Panc1 (cell line): ENCODE data around the gene MCM7. TPM values are rescaled to one million over a fixed set of nuclear protein-coding genes. Genes with fewer than 3 reads are reported as not detected.
A peak's percentile ranks its signal among the peaks of the same experiment; 100 is the strongest.

ENCODE experiments used
- ATAC-seq: fragments of 200-7000 bp; cut with Tn5 transposase; 2 replicates; pipeline ENCODE4 v1.9.1; 2020; ENCODE audit warnings: mild to moderate bottlenecking, moderate library complexity
- BruUV-seq: library from RNA; stranded (reverse); fragments of 400-500 nt; replicated peaks from 2 replicates; lab custom pipeline; 2021; lab: Mats Ljungman, UMichigan
- CTCF ChIA-PET: fragments of 300-600 bp; sonication (Branson Sonifier 250); formaldehyde crosslinking; loops from one replicate; lab custom pipeline; 2022; ENCODE audit warnings: antibody characterized with exemption; lab: Charles Lee
- POLR2A ChIA-PET: fragments of 300-600 bp; sonication (Branson Sonifier 250); formaldehyde crosslinking; loops from one replicate; lab custom pipeline; 2022; ENCODE audit warnings: antibody characterized with exemption; lab: Charles Lee
- DNase-seq: peaks from one replicate; pipeline ENCODE4 v3.0.0-alpha.2; 2010; ENCODE audit warnings: low read depth, low spot score
- H3K27ac ChIP-seq: 2 replicates; pipeline ENCODE4 v1.5.1; 2011; ENCODE audit warnings: mild to moderate bottlenecking, low read length, inconsistent platforms
- H3K27me3 ChIP-seq: fragments of 200-500 bp; sonication (Bioruptor generic); 2 replicates; pipeline ENCODE4 v1.6.0; 2014; ENCODE audit warnings: low read length, inconsistent platforms; ENCODE audit not compliant: control insufficient read depth, insufficient read depth
- H3K36me3 ChIP-seq: fragments of 200-500 bp; sonication (Bioruptor generic); 2 replicates; pipeline ENCODE4 v1.5.1; 2014; ENCODE audit warnings: inconsistent platforms, mild to moderate bottlenecking, low read length, moderate library complexity; ENCODE audit not compliant: control insufficient read depth, insufficient read depth
- H3K4me1 ChIP-seq: 2 replicates; pipeline ENCODE4 v1.5.1; 2011; ENCODE audit warnings: inconsistent platforms, mild to moderate bottlenecking, low read length, moderate library complexity; ENCODE audit not compliant: control insufficient read depth, insufficient read depth
- H3K4me3 ChIP-seq, 2 experiments: 2 replicates each; pipeline ENCODE4 v1.5.1; 2011 to 2012; ENCODE audit warnings: low read depth in 2 of 2, low read length in 2 of 2, mild to moderate bottlenecking in 2 of 2, inconsistent platforms in 1 of 2, moderate library complexity in 1 of 2
- H3K9me3 ChIP-seq: fragments of 200-500 bp; sonication (Bioruptor generic); 2 replicates; pipeline ENCODE4 v1.5.1; 2014; ENCODE audit warnings: low read depth, mild to moderate bottlenecking, inconsistent platforms, low read length, moderate library complexity; ENCODE audit not compliant: control insufficient read depth, insufficient read depth
- POLR2AphosphoS5 ChIP-seq: IDR thresholded peaks from 2 replicates; pipeline ENCODE4 v1.6.1; 2012; ENCODE audit warnings: mild to moderate bottlenecking, low read depth, low read length, moderate library complexity
- SIN3A ChIP-seq: IDR thresholded peaks from 2 replicates; pipeline ENCODE4 v1.6.1; 2012; ENCODE audit warnings: low read depth, mild to moderate bottlenecking, low read length, moderate library complexity, borderline replicate concordance; ENCODE audit not compliant: insufficient read depth
- TCF7L2 ChIP-seq: IDR thresholded peaks from 2 replicates; pipeline ENCODE4 v1.6.1; 2011; ENCODE audit warnings: mild to moderate bottlenecking, low read depth, low read length, inconsistent platforms
- in situ Hi-C: cut with HindIII; loops from 2 replicates; pipeline ENCODE4 v1.10.0; 2016; ENCODE audit warnings: low sequenced_read_pairs, low pct_unique_long_range_greater_than_20kb
- intact Hi-C: fragments of 100-400 bp; cut with micrococcal nuclease; formaldehyde crosslinking; loops from one replicate; pipeline ENCODE4 v1.10.0; 2022; ENCODE audit not compliant: unreplicated experiment
- total RNA-seq: library from RNA; stranded (reverse); gene quantifications from one replicate; pipeline ENCODE4 v1.2.1, GENCODE V29; 2021; ENCODE audit not compliant: unreplicated experiment
- TF ChIP-seq, protein P1 (sequence below): fragments of 450-650 bp; IDR thresholded peaks from 2 replicates; pipeline ENCODE4 v1.5.1; 2017; ENCODE audit warnings: mild to moderate bottlenecking

Gene MCM7
- total RNA-seq, 1 experiment from 2014 or later: 258 TPM

GRCh38 chr7:100088621-100089457, 12.4 kb downstream of the MCM7 start, which contains the start of gene COPS6:
COPS6 (plus strand) TSS chr7:100088969; CDS start chr7:100088991, 22 bp downstream.
- intact Hi-C loops: loop anchor here (10.0 kb wide), 1 partner anchor 94 kb away; no protein-coding TSS in a partner anchor
- CTCF ChIA-PET: no interaction called here

DNA sequence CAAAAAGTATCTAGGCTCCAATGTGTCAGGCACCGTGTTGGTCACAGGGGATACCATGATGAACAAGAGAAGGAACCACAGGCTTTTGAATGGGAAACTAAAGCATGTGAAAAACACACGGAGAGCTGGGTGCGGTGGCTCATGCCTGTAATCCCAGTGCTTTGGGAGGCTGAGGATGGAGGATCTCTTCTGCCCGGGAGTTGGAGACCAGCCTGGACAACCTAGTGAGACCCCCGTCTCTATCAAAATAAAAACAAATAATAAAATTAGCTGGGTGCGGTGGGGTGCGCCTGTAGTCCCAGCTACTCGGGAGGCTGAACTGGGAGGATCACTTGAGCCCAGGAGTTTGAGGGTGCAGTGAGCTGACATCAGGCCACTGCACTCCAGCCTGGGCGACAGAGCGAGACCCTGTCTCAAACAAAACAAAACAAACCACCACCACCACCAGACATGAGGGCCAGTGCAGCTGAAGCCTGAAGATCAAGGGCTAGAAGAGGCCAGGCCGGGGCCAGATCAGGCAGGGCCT, 13.0 kb downstream of the MCM7 start:
- Histone ChIP-seq H3K27ac (peak overlapping the region; percentile 96), H3K4me1 (peaks cover 27% of the 10 kb centered on the region), H3K4me3 (peak overlapping the region; percentile 81 to 84), H3K27me3 (no peaks in the 10 kb centered on the region), H3K36me3 (peaks cover 3% of the 10 kb centered on the region), H3K9me3 (no peaks in the 10 kb centered on the region)
- ChIA-PET CTCF (no interaction called here), POLR2A (interaction anchor here (1.2 kb wide), 1 partner anchor 12 kb away, joined by 4 read pairs; no protein-coding TSS in a partner anchor)
- TF ChIP-seq SIN3A: no peak
- TF ChIP-seq, protein P1, sequence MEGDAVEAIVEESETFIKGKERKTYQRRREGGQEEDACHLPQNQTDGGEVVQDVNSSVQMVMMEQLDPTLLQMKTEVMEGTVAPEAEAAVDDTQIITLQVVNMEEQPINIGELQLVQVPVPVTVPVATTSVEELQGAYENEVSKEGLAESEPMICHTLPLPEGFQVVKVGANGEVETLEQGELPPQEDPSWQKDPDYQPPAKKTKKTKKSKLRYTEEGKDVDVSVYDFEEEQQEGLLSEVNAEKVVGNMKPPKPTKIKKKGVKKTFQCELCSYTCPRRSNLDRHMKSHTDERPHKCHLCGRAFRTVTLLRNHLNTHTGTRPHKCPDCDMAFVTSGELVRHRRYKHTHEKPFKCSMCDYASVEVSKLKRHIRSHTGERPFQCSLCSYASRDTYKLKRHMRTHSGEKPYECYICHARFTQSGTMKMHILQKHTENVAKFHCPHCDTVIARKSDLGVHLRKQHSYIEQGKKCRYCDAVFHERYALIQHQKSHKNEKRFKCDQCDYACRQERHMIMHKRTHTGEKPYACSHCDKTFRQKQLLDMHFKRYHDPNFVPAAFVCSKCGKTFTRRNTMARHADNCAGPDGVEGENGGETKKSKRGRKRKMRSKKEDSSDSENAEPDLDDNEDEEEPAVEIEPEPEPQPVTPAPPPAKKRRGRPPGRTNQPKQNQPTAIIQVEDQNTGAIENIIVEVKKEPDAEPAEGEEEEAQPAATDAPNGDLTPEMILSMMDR: no peak
- no peak for TF ChIP-seq TCF7L2
- TF ChIP-seq POLR2AphosphoS5: no peak
- BruUV-seq: no TSS peak
- in situ Hi-C loops: no loop called here
- DNase-seq (no peak), ATAC-seq (peak; percentile 1; the same call in 1 of the 2 replicates)
- intact Hi-C loops: loop anchor here (10.0 kb wide), 1 partner anchor 93 kb away; no protein-coding TSS in a partner anchor

More at GRCh38 chr7:100088621-100089457, 12.4 kb downstream of the MCM7 start, which contains the start of gene COPS6:
- BruUV-seq: no TSS peak
- Histone ChIP-seq H3K27ac (peak within 1 kb of the TSS; percentile 96), H3K4me3 (peak within 1 kb of the TSS; percentile 81 to 84), H3K4me1 (peaks cover 27% of the 10 kb centered on the region), H3K36me3 (peaks cover 3% of the 10 kb centered on the region), H3K9me3 (no peaks in the 10 kb centered on the region), H3K27me3 (no peaks in the 10 kb centered on the region)
- POLR2A ChIA-PET: interaction anchor here (1.2 kb wide), 1 partner anchor 11 kb away, joined by 4 read pairs; no protein-coding TSS in a partner anchor
- DNase-seq (no peak), ATAC-seq (peak; percentile 63)
- in situ Hi-C loops: no loop called here
- TF ChIP-seq SIN3A (peak; percentile 82; the same call in 1 of the 2 replicates), TCF7L2 (no peak), POLR2AphosphoS5 (peak; percentile 94)
- TF ChIP-seq, protein P1: no peak
